Natural killer cell (primary cell): Measurements from ENCODE around the gene CST3. TPM values are rescaled to one million over a fixed set of nuclear protein-coding genes. Genes with fewer than 3 reads are reported as not detected.

ENCODE experiments used
- ATAC-seq, 3 donors: fragments of 150-1000 bp in 2 of 3; fragments of 200-7000 bp in 1 of 3; cut with Tn5 transposase; 1 replicate in 1 of 3; 2 replicates in 2 of 3; pipeline ENCODE4 v1.10.0; 2021; ENCODE audit warnings: mild to moderate bottlenecking in 2 of 3, moderate library complexity in 2 of 3
- DNase-seq, 2 donors: peaks; one replicate each; pipeline versions ENCODE4 v3.0.0 to v3.0.0-alpha.2; 2013 to 2021; ENCODE audit warnings: mixed read lengths in 1 of 2
- H3K27ac ChIP-seq: one replicate; pipeline ENCODE4 v1.5.1; 2013; ENCODE audit warnings: mild to moderate bottlenecking, low read length
- H3K27me3 ChIP-seq: one replicate; pipeline ENCODE4 v1.6.1; 2013; ENCODE audit warnings: low read length; ENCODE audit not compliant: control insufficient read depth, insufficient read depth
- H3K36me3 ChIP-seq: one replicate; pipeline ENCODE4 v1.6.1; 2013; ENCODE audit warnings: low read length; ENCODE audit not compliant: control insufficient read depth, insufficient read depth
- H3K4me1 ChIP-seq: one replicate; pipeline ENCODE4 v1.6.1; 2013; ENCODE audit warnings: low read length; ENCODE audit not compliant: control insufficient read depth, insufficient read depth
- H3K4me3 ChIP-seq: one replicate; pipeline ENCODE4 v1.5.1; 2013; ENCODE audit warnings: low read length
- H3K9me3 ChIP-seq: one replicate; pipeline ENCODE4 v1.6.1; 2013; ENCODE audit warnings: low read length; ENCODE audit not compliant: control insufficient read depth, insufficient read depth
- H3K27ac Mint-ChIP-seq, 2 donors: one replicate each; pipeline ENCODE4 v1.8.0; 2022; ENCODE audit warnings: mild to moderate bottlenecking in 2 of 2, mixed read lengths in 2 of 2, moderate library complexity in 1 of 2
- H3K27me3 Mint-ChIP-seq, 2 donors: one replicate each; pipeline ENCODE4 v1.8.0; 2022; ENCODE audit warnings: low read depth in 2 of 2, mixed read lengths in 2 of 2
- H3K36me3 Mint-ChIP-seq: one replicate; pipeline ENCODE4 v1.8.0; 2022; ENCODE audit warnings: mixed read lengths
- H3K4me1 Mint-ChIP-seq, 2 donors: one replicate each; pipeline ENCODE4 v1.8.0; 2022; ENCODE audit warnings: mixed read lengths in 2 of 2
- H3K4me3 Mint-ChIP-seq: one replicate; pipeline ENCODE4 v1.8.0; 2022; ENCODE audit warnings: mild to moderate bottlenecking, moderate library complexity, mixed read lengths
- H3K9me3 Mint-ChIP-seq, 2 donors: one replicate each; pipeline ENCODE4 v1.8.0; 2022; ENCODE audit warnings: mixed read lengths in 2 of 2
- WGBS: methylation state at CpG from one replicate; pipeline ENCODE4 v1.1.7; 2013; ENCODE audit warnings: missing lambda C conversion rate; ENCODE audit not compliant: insufficient coverage; 5-methylcytosine and 5-hydroxymethylcytosine counted together
- intact Hi-C: fragments of 100-400 bp; cut with micrococcal nuclease; formaldehyde crosslinking; loops from one replicate; pipeline ENCODE4 v1.14.2; 2022
- total RNA-seq, 4 donors: library from RNA; stranded (reverse); fragments of 120-200 nt in 1 of 4; gene quantifications; one replicate each; pipeline versions ENCODE4 v1.2.3 to v1.2.4, GENCODE V29; 2013 to 2022
- TF ChIP-seq, protein P1 (sequence below): fragments of 200-600 bp; IDR thresholded peaks from one replicate; pipeline ENCODE4 v1.8.0; 2022; ENCODE audit warnings: antibody characterized with exemption

CST3 gene
- total RNA-seq, 3 donors from 2014 or later (not counting 1 experiment from before 2014, with no cell fraction given): 30.0 to 118 (median 83.8) TPM

DNA sequence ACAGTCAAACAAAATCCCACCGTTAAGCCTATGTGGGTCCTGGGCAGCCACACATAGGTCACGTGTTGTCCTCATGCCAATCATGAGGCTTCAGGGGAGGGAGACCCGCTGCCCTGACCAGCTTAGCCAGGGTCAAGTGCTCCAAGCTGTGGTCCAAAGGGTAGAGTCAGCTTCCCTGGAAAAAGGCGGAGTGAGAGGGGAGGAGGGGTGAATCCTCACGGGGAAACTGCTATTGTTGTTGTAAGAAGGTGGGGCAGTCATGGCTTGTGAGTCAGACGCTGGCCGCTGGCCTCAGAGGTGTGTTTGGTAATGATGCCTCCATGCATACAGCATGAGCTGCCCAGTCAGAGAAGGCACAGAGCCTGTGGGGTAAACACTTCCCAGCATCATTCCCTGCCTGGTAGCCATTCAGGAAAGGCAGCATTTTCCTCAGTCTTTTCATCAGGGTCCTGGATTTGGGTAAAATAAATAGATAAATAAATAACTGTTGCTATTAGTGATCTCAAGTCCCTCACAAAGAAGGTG is 8.7 kb downstream of the CST3 start:
- Mint-ChIP-seq H3K36me3 (no peaks in the 10 kb centered on the region), H3K27ac (no peak overlapping the region), H3K4me1 (no peaks in the 10 kb centered on the region), H3K4me3 (no peak overlapping the region), H3K27me3 (peaks cover 5 to 8% of the 10 kb centered on the region in 2 donors), H3K9me3 (no peaks in the 10 kb centered on the region)
- WGBS: 61% methylated on average over 7 of the region's 7 CpGs
- ATAC-seq: no peak
- Histone ChIP-seq H3K4me3 (no peak overlapping the region), H3K27me3 (no peaks in the 10 kb centered on the region), H3K9me3 (no peaks in the 10 kb centered on the region), H3K4me1 (no peaks in the 10 kb centered on the region), H3K27ac (no peak overlapping the region), H3K36me3 (no peaks in the 10 kb centered on the region)
- no peak for DNase-seq
- TF ChIP-seq, protein P1, sequence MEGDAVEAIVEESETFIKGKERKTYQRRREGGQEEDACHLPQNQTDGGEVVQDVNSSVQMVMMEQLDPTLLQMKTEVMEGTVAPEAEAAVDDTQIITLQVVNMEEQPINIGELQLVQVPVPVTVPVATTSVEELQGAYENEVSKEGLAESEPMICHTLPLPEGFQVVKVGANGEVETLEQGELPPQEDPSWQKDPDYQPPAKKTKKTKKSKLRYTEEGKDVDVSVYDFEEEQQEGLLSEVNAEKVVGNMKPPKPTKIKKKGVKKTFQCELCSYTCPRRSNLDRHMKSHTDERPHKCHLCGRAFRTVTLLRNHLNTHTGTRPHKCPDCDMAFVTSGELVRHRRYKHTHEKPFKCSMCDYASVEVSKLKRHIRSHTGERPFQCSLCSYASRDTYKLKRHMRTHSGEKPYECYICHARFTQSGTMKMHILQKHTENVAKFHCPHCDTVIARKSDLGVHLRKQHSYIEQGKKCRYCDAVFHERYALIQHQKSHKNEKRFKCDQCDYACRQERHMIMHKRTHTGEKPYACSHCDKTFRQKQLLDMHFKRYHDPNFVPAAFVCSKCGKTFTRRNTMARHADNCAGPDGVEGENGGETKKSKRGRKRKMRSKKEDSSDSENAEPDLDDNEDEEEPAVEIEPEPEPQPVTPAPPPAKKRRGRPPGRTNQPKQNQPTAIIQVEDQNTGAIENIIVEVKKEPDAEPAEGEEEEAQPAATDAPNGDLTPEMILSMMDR: no peak
- intact Hi-C loops: no loop called here

DNA sequence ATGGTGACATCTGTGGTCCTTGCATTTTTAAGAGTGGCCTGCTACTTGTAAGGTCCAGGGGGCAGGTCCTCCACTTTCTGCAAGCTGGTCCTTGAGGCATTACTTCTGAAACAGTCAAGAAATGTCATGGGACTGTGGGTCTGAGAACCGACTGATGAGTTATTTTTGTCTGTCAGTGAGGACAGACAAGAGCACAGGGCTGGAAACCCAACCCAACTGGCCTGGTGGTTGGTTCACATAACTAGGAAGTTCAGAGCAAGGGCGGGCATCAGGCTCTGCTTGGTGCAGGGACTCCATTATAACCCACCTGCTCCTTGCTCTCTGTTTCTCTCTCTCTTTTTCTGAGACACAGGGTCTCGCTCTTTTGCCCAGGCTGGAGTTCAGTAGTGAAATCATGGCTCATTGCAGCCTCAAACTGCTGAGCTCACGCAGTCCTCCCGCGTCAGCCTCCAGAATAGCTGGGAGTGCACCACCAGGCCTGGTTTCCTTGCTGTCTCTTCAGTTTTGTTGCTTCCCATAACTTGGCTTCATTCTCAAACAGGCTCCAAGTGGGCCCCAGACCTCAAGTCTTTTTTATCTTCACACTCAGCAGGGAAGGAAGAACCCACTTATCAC is 9.2 kb downstream of the CST3 start:
- Histone ChIP-seq H3K27ac (no peak overlapping the region), H3K4me3 (no peak overlapping the region), H3K36me3 (no peaks in the 10 kb centered on the region), H3K27me3 (no peaks in the 10 kb centered on the region), H3K9me3 (no peaks in the 10 kb centered on the region), H3K4me1 (no peaks in the 10 kb centered on the region)
- TF ChIP-seq, protein P1: no peak
- Mint-ChIP-seq H3K4me3 (no peak overlapping the region), H3K27me3 (peaks cover 5 to 14% of the 10 kb centered on the region in 2 donors), H3K36me3 (no peaks in the 10 kb centered on the region), H3K9me3 (no peaks in the 10 kb centered on the region), H3K27ac (no peak overlapping the region), H3K4me1 (no peaks in the 10 kb centered on the region)
- intact Hi-C loops: no loop called here
- ATAC-seq: no peak
- WGBS: 78% methylated on average over 6 of the region's 6 CpGs
- no peak for DNase-seq

DNA sequence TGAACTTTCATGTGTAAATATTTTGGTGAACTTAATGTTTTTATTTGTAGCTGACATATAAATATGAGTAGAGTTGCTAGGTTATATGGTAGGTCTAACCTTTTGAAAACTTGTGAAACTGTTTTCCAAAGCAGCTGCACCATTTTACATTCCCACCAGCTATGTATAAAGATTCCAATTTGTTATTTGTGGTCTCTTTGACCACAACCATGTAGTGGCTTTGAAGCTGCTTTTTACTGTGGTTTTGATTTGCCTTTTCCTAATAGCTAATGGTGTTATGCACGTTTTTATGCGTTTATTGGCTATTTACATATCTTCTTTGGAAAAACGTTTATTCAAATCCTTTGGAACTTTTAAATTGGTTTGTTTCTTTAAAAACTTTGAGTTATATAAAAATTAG is 10.3 kb downstream of the CST3 start:
- intact Hi-C loops: no loop called here
- Mint-ChIP-seq H3K9me3 (no peaks in the 10 kb centered on the region), H3K4me1 (peaks cover 0 to 5% of the 10 kb centered on the region in 2 donors), H3K36me3 (no peaks in the 10 kb centered on the region), H3K27ac (no peak overlapping the region), H3K27me3 (peaks cover 9 to 14% of the 10 kb centered on the region in 2 donors), H3K4me3 (no peak overlapping the region)
- no peak for ATAC-seq
- no peaks in the 10 kb centered on the region for H3K36me3 ChIP-seq
- no peak overlapping the region for H3K4me3 ChIP-seq
- no peak for DNase-seq
- TF ChIP-seq, protein P1: no peak
- no CpG with 5 or more reads among the region's 3 CpGs for WGBS
- no peaks in the 10 kb centered on the region for H3K27me3 ChIP-seq
- no peak overlapping the region for H3K27ac ChIP-seq
- no peaks in the 10 kb centered on the region for H3K4me1 ChIP-seq
- H3K9me3 ChIP-seq: no peaks in the 10 kb centered on the region
